GM18907 (cell line): ENCODE data around the gene ATAD3A.
A peak's percentile ranks its signal among the peaks of the same experiment; 100 is the strongest.

ENCODE experiments used
- ATAC-seq: cut with Tn5 transposase; IDR thresholded peaks from one replicate; pipeline ENCODE4 v1.9.1; 2021; ENCODE audit warnings: mild to moderate bottlenecking, moderate library complexity; ENCODE audit not compliant: unreplicated experiment

Gene ATAD3A

GRCh38 chr1:1574721-1575537 is 63.0 kb downstream of the ATAD3A start, which contains the start of gene SSU72:
SSU72 (minus strand) TSS chr1:1574863; CDS start chr1:1574557, 306 bp downstream.
- peak; percentile 78 for ATAC-seq

DNA sequence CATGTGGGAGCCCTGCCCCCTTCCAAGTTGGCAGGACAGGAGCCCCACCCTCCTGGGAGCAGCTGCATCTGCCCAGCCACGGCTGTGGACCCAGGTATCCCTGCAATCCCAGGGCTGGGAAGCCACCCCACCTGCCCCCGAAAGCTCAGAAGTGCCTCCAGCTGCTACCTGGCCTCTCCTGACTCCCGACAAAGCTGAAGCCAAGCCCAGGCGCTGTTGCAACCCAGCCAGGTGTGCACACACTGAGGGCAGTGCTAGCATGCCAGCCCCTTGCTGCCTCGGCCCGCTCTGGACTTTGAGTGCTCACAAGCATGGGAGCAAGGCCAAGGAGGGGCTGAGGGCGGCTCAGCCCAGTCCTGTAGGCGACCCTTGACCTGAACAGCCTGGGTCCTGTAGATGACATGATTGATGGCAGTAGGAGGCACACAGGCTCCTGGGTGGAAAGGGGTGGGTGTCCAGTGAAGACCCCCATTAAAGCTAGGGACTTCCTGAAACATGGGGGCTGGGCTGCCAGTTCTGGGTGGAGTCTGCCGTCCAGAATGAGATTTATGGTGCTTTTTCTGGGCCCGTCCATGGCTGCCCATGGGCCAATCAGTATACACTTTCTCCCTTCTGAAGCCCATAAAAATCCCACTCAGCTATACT is 65.5 kb downstream of the ATAD3A start:
- no peak for ATAC-seq

- no peak for ATAC-seq
These were observed 66.5 kb downstream of the ATAD3A start for GRCh38 chr1:1578371-1578940.

GRCh38 chr1:1582585-1583346 is 70.8 kb downstream of the ATAD3A start:
- no peak for ATAC-seq

DNA sequence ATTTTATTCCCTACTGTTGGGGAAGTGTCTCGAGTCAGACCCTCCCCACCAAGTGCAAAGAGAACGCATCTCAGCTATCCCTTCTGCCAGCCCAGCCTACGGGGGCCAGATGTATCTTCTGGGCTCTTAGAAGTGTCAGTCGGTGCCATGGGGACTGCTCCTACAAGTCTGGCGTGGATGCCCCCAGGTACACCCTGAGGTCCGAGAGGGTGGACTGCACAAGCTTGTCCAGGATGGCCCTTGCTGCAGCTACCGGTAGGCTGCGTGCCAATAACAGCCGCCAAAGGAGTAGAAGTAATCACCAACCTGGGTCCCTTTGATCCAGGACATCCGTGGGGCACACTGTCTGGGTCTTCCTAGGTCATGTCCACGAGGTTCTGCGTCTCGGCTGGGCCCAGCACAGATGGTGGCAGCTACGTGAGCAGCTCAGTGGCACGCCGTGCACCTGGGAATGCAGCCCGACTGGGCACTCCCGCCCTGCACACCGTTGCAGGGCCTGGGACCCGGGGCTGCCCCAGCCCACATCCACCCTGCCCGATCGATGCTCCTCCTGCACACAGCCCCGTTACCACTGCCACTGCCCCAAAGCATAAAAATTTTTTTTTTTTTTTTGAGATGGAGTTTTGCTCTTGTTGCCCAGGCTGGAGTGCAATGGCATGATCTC is 71.5 kb downstream of the ATAD3A start:
- no peak for ATAC-seq
